GM04503 (cell line): Measurements from ENCODE around the gene DPP8.

Experiments used
- DNase-seq: peaks from one replicate; pipeline ENCODE4 v3.0.0-alpha.2; 2012; ENCODE audit warnings: low read depth

DPP8 gene

GRCh38 chr15:65423976-65424679, 93.4 kb downstream of the DPP8 start:
- no peak for DNase-seq

GRCh38 chr15:65423150-65423975, 94.1 kb downstream of the DPP8 start:
- no peak for DNase-seq

GRCh38 chr15:65421360-65422215, 95.9 kb downstream of the DPP8 start:
- DNase-seq: no peak

DNA sequence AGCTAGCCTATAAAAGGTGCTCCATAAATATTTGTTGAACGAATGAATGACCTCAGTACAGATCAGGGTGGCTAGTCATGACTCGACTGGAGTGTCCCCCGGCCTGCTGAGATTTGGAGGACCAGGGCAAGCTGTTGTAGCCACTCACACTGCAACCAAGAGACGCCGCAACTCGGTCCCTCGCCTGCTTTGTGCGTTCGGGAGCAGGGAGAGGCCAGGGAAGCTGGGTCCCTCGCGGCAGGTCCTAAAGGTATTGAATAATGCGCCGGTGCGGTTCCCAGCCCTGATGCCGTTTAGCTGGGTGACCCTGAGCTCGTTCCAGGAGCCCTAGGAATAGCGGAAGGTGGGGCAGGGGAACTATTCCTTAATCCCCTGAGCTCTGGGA, 96.5 kb downstream of the DPP8 start:
- DNase-seq: no peak

GRCh38 chr15:65418596-65418995, 98.9 kb downstream of the DPP8 start:
- no peak for DNase-seq

GRCh38 chr15:65416845-65417416, 100.6 kb downstream of the DPP8 start:
- no peak for DNase-seq

DNA sequence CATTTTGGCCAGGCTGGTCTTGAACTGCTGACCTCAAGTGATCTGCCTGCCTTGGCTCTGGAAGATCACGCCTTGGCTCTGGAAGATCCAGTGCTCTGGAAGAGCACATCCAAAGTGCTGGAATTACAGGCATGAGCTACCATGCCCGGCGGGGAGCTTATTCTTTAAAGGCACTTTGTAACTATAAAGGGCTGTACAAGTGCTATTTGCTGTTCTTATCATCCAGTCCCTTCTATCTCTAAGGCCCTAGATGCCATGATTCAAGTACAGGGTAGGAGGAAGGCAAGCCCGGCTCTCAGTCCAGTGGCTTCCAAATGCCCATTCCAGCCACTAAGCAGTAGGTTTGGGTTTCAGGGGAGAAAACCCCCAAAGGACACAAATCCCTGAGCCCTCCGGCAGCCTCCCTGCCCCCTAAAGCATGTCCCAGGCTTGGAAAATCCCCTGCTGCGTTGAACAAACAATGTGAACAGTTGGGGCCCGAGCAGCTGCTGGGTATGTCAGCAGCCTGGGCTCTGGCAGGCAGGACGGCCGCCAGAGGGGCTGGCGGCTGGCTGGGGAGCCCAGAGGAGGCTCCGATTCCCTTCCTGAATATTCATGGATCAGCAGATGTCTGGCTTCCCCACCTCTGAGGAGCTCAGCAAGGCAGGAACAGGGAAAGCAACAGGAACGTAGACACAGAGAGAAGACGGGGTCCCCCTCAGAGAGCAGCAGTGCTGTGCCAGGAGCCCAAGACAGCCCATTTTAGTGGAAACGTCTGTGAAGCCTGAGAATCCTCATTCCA, 102.5 kb downstream of the DPP8 start:
- DNase-seq: no peak

DNA sequence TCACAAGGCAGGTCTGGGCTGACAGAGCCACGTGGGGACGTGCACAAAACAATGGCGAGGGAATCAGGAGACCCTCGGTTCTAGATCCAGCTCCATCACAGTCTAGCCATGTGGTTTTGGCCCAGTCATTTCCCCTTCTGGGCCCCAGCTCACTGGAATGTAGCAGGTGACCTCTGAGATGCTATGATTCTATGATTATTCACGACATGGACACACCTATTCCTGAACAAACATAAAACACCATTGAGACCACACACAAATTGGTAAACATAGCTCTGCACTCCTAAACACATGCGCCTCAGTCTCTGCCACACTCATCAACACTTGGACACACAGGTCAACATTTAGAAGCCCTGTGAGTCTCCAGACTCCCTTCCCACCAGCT, 103.7 kb downstream of the DPP8 start:
- no peak for DNase-seq

- no peak for DNase-seq
Measured at GRCh38 chr15:65413051-65413759, 104.3 kb downstream of the DPP8 start.

GRCh38 chr15:65412556-65412955, 104.9 kb downstream of the DPP8 start:
- DNase-seq: no peak

DNA sequence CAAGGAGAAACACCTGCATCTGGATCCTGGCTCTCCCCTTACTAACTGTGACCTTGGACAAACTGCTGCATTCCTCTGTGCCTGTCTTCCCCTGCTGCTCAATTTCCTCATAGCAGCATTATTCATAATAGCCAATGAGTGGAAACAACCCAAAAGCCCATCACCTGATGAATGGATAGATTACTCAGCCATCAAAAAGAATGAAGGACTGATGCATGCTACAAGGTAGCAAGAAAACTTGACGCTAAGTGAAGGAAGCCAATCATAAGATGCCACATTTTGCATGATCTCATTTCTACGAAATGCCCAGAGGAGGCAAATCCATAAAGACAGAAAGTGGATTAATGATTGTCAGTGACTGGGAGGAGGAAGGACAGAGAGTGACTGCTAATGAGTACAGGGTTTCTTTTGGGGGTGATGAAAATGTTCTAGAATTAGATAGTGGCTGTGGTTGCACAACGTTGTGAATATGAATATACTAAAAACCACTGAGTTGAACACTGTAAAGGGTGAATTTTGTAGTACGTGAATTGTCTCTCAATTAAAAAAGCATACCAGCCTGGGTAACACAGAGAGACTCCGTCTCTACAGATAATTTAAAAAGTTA, 105.9 kb downstream of the DPP8 start:
- no peak for DNase-seq

- DNase-seq: no peak
Measured at GRCh38 chr15:65410972-65411371, 106.5 kb downstream of the DPP8 start.

DNA sequence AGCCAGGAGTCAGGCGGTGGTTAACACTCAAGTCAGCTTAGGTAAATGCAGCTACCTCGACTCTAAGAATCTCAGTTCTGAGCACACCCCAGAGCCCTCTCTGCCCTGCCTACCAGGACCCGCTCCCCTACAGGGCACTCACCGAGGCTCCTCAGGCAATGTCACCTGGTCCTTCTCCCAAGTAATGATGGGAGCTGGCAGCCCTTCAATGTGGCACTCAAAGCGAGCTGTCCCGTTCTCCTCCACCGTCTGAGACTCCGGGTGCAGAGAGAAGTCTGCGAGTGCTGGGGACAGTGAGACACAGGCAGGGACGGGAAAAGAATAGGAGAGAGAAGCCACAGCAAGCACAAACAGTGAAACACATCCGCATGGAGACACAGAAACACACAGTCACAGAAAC, 107.5 kb downstream of the DPP8 start:
- no peak for DNase-seq

DNA sequence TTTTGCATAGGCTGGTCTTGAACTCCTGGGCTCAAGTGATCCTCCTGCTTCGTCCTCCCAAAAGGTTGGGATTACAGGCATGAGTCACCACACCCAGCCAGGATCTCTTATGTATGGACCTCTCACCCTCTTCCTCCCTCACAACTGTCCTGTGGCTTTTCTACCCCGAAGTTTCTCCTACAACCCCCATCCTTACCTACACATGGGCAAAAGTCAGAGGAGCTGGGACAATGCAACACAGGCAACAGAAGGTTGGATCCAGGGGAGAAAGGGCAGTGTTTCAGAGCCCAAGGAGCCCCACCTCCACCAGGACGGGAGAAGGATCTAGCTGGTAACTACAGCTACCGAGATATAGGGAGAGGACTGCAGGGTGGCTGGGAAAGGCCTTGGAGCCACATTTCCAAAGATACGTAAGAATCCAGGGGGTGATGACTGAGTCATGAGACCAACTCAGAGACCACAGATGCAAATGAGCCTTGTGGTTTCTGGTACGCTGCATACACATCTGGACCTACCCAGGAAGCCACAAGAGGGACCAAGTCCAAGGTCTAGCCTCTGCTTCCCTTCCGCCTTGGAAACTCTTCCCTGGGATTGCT, 108.4 kb downstream of the DPP8 start:
- peak; percentile 81 for DNase-seq

- no peak for DNase-seq
Measured at GRCh38 chr15:65408324-65409035, 109.0 kb downstream of the DPP8 start.

GRCh38 chr15:65406424-65407000, 111.0 kb downstream of the DPP8 start:
- no peak for DNase-seq

DNA sequence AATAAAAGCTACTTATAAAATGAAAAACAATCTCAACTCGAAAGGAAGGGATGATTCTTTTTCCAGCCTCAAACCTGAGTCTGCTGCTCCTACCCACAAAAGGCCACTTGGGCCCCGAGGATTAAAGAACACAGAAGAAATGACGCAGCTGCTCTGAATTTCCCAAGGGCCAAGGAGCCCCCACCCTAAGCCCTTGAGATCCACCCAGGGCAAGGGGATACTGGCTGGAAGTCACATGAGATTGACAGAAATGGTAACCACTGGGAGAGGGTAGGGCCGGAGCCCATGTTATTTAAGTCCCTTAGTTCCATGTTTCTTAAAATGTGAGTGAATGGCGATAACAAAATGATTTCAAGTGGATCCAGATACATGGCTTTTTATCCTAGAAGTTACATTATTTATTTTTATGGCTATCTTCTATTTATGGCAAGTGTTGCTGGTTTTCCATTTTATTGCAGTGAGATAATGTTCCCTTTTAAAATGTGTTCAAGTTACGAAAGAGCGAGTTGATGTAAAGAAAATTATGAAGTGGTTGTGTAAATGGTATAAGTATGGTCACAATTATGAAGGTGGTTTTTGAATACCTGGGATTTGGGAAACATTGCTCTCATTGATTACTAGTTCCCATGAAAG, 111.6 kb downstream of the DPP8 start:
- DNase-seq: no peak

- DNase-seq: no peak
Measured at GRCh38 chr15:65404186-65404872, 113.2 kb downstream of the DPP8 start.
